Right lung (tissue), 10 donors: ENCODE data around the gene PIP4K2C. TPM values are rescaled to one million over a fixed set of nuclear protein-coding genes. Genes with fewer than 3 reads are reported as not detected.
A peak's percentile ranks its signal among the peaks of the same experiment; 100 is the strongest.

ENCODE experiments used
- DNase-seq, 2 donors: peaks; one replicate each; pipeline ENCODE4 v3.0.0-alpha.2; 2013
- long read RNA-seq, 8 donors: transcript quantifications; one replicate each; lab custom pipeline, GENCODE V29; 2026
- polyA plus RNA-seq, 5 donors: library from polyadenylated mRNA; unstranded; fragments of 120-200 nt; gene quantifications; one replicate each; pipeline versions ENCODE4 v1.2.1 to v1.2.3, GENCODE V29; 2013; ENCODE audit warnings: inconsistent platforms in 1 of 5, low replicate concordance in 1 of 5; ENCODE audit not compliant: insufficient read length in 5 of 5, insufficient read depth in 1 of 5

PIP4K2C gene
- 10 to 100 TPM; 18.1 to 22.8 (median 20.1) TPM for polyA plus RNA-seq
- long read RNA-seq, donor 1, partial matches to known transcripts, result 16 of 17 reads
- long read RNA-seq, donor 1, other reads (novel, unspliced or antisense), result 0 of 17 reads
- long read RNA-seq, donor 2, partial matches to known transcripts, result 0 of 1 reads
- long read RNA-seq, donor 2, other reads (novel, unspliced or antisense), result 0 of 1 reads
- long read RNA-seq, donor 3, result 0 reads
- long read RNA-seq, donor 4, partial matches to known transcripts, result 0 of 1 reads
- long read RNA-seq, donor 4, other reads (novel, unspliced or antisense), result 0 of 1 reads
- long read RNA-seq, donor 5, partial matches to known transcripts, result 0 of 2 reads
- long read RNA-seq, donor 5, other reads (novel, unspliced or antisense), result 0 of 2 reads
- long read RNA-seq, donor 6, partial matches to known transcripts, result 30 of 32 reads
- long read RNA-seq, donor 6, other reads (novel, unspliced or antisense), result 0 of 32 reads
- long read RNA-seq, donor 7, partial matches to known transcripts, result 0 of 3 reads
- long read RNA-seq, donor 7, other reads (novel, unspliced or antisense), result 0 of 3 reads
- long read RNA-seq, donor 8, partial matches to known transcripts, result 0 of 2 reads
- long read RNA-seq, donor 8, other reads (novel, unspliced or antisense), result 0 of 2 reads

DNA sequence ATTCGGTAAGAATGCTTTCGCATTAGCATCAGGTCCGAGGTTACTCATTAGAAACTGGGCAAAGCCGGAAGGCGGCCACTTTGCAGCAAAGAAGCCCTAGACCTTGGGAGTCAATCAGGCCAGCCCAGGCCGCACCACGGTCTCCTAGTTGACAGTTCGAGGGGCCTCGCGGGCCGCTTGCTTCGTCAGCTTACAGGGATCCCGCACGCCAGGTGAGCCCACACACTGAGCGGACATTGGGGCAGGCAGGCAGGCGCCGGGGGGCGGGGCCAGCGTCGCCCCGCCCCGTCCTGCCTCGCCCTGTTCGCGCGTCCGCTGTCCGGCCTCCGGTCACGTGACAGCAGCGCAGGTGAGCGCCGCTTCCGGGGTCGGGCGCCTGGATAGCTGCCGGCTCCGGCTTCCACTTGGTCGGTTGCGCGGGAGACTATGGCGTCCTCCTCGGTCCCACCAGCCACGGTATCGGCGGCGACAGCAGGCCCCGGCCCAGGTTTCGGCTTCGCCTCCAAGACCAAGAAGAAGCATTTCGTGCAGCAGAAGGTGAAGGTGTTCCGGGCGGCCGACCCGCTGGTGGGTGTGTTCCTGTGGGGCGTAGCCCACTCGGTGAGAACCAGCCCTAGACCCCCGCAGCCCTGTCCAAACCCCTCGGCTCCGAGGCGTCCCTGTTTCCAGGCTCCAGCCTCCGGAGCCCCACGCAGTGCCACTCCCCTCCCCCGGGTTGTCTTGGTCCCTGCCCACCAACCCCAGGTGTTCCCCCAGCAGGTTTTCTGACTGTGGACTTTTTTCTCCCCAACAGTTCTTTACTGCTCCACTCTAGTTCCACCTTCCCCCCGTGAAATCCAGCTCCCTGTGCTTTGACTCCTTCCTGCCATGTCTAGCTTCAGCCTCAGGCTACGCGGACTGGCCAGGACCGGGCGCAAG, at the start of gene PIP4K2C:
Gene PIP4K2C, plus strand, starts transcription at position 329 of the 918 bp plus-strand sequence. Its CDS starts 98 bp downstream, at position 427.
- DNase-seq, result peak; percentile 72 to 75

DNA sequence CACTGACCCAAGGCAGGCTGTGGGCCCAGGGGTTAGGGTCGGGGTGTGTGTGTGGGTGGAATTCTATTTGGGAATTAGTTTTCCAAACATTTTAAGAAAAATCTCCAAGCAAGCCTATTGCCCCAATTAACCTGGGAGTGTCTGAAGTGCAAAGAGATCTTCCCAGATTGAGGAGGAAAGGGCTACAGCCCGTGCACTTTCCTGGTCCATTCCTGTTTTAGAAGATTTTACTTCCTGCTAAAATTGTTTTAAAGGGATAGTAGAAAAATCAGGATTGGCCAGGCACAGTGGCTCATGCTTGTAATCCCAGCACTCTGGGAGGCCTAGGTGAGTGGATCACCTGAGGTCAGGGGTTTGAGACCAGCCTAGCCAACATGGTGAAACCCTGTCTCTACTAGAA, 49.3 kb upstream of the PIP4K2C start:
- DNase-seq, result no peak

DNA sequence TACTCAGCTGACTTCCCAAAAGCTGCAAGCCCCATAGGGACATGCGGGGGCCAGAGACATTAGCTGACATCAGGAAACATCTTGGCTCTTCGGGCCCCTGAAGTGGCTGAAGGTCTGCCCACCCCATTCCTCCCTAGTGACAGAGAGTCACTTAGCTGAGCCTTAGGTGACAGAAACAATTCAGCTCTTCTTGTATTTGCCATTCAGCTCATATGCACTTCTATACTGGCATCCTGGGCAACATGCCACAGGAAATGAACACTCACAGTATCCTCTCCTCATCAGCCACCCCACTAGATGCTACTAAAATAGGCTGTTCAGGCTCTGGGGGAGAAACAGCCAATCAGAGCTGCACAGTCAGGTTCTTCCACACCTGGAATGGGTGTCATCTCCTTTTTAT, 47.4 kb upstream of the PIP4K2C start:
- no peak for DNase-seq

DNA sequence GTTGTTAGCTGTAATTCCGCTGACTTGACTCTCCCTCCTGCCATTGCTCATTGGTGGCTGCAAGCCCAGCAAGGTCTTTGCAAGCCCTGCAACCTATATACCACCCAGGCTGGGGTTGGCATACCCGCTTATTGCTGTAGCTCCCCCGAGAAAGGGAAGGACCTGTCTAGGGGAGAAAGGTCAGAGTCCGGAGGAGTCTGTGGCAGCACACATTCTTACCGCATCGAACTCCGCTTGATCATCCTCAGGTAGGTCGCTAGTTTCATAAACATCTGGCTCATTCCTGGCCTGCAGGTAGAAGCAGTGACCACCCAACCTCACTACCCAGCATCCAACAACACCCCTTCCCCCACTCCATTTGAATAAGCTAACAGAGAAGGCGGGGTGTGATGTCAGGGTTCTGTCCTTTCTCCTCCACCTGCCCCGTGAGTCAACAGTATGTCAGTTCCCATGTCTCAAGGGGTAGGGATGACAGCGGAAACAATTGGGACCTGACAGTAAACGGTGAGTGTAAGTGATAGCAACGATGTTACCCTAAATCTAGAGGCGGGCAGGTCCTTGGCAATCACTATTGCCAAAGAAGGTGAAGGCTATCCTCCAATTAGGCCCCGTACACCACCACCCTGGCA, 45.1 kb upstream of the PIP4K2C start:
- no peak for DNase-seq

DNA sequence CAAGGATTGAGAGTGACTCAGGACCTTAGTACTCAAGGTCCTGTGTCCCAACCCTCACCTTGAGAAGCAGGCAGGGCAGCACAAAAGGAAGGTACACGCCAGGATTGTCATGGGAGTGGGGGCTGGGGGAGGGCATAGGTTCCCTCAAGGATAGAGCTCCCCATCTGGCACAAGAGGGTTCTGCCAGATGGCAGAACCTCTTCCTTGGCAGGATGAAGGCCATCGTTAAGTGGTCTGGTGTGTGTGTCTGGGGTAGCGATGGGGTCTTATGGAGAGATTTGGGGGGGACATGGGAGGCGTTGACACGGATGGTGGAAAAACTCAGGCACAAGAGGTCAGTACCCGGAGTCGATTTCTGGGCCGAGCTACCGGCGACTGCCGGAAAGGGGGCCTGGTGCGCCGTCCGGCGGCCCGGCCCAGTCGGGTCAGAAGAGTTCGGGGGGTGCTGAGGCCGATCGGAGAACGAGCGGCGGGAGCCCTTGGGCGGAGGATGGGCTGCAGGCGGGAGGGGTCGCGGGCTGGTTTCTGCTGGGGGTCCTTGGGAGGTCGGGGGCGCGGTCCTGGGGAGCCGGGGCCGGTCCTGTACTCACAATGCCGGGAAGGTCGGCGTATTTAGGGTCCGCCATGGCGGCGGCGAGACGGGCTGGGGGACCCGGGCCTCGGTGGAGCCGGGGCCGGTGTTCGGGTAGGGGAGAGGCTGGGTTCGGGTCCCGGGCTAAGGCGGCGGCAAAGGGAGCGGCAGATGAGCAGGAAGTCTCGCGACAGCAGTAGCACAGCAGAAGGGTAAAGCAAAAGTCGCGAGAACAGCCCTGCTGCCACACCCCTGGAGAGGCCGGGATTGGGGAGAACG, 44.3 kb upstream of the PIP4K2C start, which contains the start of gene DCTN2:
Gene DCTN2, minus strand, starts transcription at position 755 of the 850 bp plus-strand sequence. Its CDS starts 129 bp downstream, at position 626.
- peak; percentile 92 to 96 for DNase-seq

DNA sequence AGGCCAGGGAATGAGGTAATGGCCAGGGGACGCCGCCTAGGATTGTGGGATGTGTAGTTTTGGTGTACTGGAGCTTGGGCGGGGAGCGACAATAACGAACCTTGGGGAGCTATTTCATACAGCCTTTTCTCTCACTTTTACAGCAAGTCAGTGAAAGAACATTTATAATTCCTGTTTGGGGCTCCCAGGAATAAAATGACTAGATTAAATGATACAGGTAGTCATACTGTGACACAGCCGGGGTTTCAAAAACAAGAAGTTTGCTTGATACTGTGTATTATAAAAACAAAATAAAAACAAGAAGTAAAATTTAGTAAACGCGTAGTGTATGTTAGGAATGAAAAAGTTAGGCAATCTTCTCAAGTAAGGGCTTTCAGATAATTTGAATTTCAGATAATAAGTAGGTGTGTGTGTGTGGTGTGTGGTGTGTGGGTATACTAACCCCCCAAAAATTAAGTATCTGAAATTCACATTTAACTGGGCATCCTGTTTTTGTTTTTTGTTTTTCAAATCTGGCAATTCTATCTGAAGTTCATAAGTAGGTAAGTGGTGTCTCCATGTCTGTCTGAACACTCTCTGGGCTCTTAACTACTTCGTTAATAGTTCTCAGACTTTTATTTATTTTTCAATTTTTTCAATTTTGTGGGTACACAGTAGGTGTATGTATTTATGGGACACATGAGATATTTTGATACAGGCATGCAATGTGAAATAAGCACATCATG, 43.5 kb upstream of the PIP4K2C start:
- DNase-seq, result no peak

DNA sequence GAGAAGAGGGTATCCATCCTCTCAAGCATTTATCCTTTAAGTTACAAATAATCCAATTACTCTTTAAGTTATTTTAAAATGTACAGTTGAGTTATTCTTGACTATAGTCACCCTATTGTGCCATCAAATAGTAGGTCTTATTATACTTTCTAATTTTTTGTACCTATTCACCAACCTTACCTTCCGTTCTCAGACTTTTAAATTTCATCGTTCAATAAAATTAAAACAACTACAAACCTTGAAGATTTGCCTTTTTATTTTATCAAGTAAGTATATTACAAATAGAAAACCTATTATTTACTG, 43.0 kb upstream of the PIP4K2C start:
- no peak for DNase-seq

DNA sequence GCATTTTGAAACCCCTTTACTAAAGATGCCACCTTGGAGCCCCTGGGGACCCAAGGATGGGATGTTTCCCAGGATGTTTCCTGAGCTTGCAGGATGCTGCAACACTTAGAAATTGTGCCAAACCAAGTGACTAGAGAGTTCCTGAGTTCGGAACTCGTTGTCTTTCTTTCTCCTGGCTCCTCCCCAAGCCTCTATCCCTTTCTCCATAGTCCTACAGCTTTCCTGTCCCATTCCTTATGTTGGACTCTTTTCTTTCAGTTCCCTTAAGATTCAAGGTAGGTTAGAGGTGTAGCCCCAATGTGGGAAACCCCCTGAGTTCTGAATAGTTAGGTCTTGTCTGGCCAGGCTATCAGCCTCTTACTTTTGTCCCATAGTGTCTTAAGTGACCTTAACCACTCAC, 42.5 kb upstream of the PIP4K2C start:
- no peak for DNase-seq

DNA sequence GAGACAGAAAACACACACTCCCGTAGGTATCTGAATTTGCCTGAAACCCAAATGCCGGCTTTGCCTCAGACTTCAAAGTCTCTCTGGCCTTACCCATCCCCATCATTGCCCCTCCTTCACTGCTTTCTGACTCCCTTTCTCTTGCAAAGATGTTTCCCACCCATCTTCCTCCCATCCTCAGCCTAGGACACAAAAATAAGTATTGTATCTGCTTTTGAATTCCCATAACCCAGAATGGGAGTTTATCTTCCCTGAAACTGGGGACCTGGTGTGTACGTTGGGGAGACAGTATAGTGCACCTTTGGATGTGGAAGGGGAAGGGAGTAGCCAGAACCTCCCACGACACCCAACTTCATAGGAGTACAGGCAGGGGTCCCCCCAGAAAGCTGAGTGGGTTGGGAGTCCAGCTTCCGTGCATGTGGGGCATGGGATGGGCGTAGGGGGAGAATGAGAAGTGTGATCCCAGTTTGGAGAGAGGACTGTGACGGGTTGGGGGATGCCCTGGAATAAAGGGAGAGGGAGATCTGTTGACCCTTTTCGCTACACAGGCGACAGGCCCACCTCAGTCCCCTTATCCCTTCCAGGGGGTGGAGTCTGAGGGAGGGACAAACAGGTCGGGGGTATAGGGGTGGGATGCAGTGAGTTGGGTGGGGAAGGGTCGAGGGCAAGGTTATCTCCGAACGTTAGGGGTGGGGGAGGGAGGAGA, 41.6 kb upstream of the PIP4K2C start:
- no peak for DNase-seq

DNA sequence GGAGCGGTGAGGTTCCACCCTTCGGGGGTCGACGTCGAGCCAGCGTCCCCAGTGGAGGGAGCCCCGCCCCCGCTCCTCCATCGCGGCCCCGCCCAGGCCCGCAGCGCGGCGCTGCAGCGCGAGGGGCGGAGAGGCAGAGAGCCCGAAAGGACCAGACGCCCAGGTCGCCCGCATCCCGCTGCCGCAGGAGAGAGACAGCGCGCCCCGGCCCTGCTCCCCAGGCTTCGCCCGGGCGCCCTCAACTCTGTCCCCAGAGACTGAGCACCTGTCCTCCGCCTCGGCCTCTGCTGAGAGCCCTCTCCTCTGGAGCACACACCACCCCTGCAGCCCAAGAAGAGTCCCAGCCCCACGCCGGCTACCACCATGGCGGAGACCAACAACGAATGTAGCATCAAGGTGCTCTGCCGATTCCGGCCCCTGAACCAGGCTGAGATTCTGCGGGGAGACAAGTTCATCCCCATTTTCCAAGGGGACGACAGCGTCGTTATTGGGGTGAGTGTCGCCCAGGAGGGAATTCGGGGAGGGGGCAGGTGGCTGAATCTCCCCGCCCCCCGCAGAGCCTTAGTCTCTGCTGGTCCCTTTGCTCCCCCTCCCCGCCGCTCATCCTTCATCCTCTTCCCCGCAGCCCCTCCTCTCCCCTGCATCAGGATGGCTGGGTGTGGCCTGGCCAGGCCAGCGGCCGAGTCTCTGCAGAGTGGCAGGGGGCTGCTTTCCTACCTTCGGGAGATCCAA, 40.9 kb upstream of the PIP4K2C start, which contains the start of gene KIF5A:
Gene KIF5A, plus strand, starts transcription at position 136 of the 732 bp plus-strand sequence. Its CDS starts 228 bp downstream, at position 364.
- DNase-seq, result no peak

DNA sequence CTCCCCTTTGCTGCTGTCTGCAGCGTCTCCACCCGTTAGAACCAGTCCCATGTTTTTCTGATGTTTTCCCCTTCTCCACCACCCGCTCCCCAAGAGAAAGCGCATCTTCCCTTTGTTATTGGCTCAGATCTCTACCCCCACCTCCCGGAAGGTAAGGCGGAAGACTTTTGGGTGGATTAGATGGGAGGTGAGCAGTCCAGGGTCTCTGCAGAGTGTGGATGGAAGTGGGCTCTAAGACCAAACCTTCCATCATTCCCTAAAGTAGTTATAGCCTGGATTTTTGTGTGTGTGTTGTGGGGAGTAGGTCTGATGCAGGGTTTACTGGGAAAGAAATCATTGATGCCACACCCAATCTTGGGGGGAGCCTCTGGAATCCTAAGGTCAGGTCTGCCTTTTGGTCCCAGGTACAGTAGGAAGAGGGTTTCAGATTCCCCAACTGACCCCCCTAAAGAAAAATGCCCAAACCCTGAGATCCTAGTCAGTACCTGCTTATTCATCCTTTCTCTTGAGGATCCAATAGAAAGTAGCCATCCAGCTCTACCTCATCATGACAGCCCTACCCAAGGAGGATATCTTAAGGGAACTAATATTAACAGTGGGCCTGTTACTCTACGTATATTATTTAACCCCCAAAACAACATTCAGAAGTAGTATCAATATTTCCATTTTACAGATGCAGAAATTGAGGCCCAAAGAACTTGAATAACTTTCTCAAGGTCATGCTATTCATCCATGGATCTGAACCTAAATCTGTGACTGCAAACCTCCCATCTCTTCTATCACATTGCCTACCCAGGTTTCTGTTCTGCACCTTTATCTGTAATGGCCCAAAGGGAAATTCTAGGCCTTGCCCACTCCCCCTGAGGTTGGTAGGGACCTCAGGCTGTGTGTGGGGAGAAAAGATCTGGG, 40.1 kb upstream of the PIP4K2C start:
- no peak for DNase-seq

DNA sequence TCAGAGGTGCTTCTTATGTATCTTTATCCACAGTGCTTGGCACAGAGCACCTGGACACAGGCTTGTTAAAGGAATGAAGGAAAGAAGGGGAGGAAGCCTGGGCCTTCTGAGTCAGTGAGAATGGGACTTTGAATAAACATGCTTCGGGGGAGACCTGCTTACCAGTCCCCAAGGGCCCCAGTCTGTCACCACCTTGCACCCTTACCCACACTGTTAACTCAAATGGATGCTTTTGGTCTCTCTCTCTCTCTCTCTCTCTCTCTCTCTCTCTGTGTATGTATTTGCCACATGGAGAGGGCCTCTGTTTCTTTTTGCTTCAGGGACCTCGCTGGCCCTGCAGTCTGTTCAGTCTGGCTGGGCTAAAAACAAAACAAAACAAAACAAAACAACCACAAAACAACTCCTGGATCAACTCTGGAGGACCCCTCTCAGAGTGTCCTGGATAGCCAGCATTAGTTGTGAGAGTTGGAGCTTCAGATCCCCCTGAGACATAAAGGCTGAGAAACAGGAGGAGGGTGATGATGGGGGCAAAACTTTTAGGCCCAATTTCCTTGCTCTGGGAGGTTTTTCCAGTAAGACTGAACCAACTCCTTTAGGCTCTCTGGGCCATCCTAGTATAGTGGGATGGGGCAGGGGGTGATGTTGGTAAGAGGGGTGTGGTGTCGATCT, 39.2 kb upstream of the PIP4K2C start:
- DNase-seq, result no peak

DNA sequence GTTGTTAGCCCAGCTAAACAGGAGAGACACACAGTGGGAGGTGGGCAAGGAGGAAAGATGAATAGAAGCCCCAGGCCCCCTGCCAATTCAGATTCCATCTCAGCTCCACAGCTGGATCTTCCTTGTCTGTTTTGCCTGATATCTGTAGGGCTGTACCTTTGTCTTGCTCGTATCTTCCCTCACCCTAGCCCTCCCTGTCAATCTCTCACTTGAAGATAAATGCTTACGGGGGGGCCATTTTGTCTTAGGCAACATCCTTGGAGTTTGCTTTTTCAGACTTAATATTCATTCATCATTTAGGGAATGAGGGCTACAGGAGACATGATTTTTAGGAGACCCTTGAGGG, 38.7 kb upstream of the PIP4K2C start:
- no peak for DNase-seq

DNA sequence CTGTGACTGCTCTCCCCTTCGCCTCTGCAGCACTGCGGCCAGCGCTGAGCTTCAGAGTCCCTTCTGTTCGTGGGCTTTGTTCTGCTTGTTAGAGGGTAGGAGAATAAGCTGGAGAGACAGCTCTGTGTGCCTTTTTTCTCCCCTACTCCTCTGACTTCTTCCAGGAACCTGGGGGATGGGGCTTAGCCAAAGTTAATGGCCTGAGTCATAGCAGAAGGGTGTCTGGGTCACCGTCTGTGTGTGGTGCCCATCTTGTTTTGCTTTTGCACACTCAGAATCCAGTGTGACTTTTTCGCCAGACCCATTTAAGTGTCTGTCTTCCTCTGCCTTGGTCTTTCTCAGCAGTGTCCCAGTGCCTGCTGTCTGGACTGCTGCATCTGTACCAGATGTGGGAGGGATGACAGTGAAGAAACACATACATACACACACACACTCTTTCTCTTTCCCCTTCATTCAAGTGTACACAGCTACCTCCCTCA, 38.1 kb upstream of the PIP4K2C start:
- no peak for DNase-seq

DNA sequence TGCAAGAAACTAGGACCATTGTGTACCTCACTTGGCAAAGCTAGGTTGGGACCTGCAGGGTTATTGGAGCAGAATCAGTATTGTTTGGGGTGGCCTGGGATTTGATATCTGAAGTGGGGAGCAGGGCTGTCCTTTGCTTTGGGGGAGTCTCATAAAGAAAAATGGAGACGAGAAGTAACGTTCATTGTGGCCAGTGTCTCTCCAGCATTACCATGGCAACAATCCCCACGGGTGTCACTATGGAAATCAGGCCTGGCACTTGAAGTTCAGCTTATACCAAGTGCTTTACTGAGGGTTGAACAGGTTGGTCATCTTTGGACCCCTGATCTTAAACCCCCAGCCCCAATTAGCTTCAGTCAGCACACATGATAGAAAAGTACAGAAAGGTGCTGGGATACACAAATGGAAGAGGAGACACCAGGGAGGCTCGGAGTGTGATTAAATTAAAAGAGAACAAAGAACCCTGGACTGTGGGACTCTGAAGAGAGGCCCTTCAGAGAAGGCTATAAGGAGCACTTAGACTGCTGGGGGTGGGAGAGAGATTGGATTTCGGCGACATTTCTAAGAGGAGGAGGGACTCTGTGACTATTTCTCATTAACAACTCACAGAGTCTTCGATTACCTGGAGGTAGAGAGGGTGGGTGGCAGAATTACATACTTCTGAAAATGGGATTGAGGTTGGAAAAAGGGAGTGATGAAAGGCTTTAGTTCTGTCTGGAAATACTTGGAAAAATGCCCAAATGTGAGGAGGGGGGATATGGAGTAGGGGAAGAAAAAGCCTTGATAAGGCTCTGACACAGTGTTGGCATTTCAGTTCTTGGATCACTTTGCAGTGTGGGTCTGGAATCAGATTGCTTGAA, 37.4 kb upstream of the PIP4K2C start:
- DNase-seq, result peak in 1 of 2 donors; percentile 4

DNA sequence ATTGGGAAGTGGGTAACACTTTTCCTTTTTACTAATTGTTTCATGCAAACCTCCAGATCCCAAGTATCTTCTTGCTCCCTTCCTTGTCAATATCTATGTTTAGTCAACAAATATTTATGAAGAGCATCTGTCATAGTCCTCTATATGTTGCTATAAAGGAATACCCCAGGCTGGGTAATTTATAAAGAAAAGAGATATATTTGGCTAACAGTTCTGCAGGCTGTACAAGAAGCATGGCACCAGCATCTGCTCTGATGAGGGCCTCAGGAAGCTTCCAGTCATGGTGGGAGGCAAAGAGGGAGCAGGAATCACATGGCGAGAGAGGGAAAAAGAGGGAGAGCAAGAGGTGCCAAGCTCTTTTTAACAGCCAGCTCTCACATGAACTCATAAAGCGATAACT, 36.5 kb upstream of the PIP4K2C start:
- no peak for DNase-seq
